Esophagus muscularis mucosa (tissue), 4 donors: Measurements from ENCODE around the gene ZBTB17. TPM values are rescaled to one million over a fixed set of nuclear protein-coding genes. Genes with fewer than 3 reads are reported as not detected.

Experiments
- DNase-seq: peaks from one replicate; pipeline ENCODE4 v3.0.0-alpha.2; 2017; ENCODE audit errors: extremely low spot score
- H3K27ac ChIP-seq, 4 donors: fragments of 200-600 bp; sonication (generic); replicated peaks in 1 of 4; 1 replicate in 3 of 4; 2 replicates in 1 of 4; pipeline ENCODE4 v1.5.1; 2016 to 2019; ENCODE audit warnings: mild to moderate bottlenecking in 1 of 4
- H3K27me3 ChIP-seq, 4 donors: fragments of 200-600 bp; sonication (generic); one replicate each; pipeline versions ENCODE4 v1.5.1 to v1.6.0; 2016 to 2019
- H3K36me3 ChIP-seq, 4 donors: fragments of 200-600 bp; sonication (generic); one replicate each; pipeline ENCODE4 v1.5.1; 2016 to 2019
- H3K4me1 ChIP-seq, 4 donors: fragments of 200-600 bp; sonication (generic); one replicate each; pipeline ENCODE4 v1.5.1; 2016 to 2019
- H3K4me3 ChIP-seq, 4 donors: fragments of 200-600 bp; sonication (generic); 1 replicate in 2 of 4; 2 replicates in 2 of 4; pipeline ENCODE4 v1.5.1; 2016 to 2019; ENCODE audit warnings: mild to moderate bottlenecking in 4 of 4, moderate library complexity in 1 of 4
- H3K9me3 ChIP-seq, 4 donors: fragments of 200-600 bp; sonication (generic); 1 replicate in 3 of 4; 2 replicates in 1 of 4; pipeline ENCODE4 v1.5.1; 2016 to 2019
- EP300 ChIP-seq: sonication (generic); formaldehyde crosslinking; IDR thresholded peaks from one replicate; pipeline ENCODE4 v1.6.1; 2017; ENCODE audit warnings: antibody characterized with exemption
- POLR2A ChIP-seq: fragments of 450-650 bp; IDR thresholded peaks from one replicate; pipeline ENCODE4 v1.6.1; 2017; ENCODE audit warnings: antibody characterized with exemption, moderate library complexity, mild to moderate bottlenecking, low read depth
- POLR2AphosphoS5 ChIP-seq, 2 donors: sonication (generic); formaldehyde crosslinking; IDR thresholded peaks; one replicate each; pipeline ENCODE4 v1.6.1; 2017; ENCODE audit warnings: antibody characterized with exemption in 2 of 2
- WGBS: methylation state at CpG from one replicate; pipeline ENCODE4 v1.1.5; 2018; 5-methylcytosine and 5-hydroxymethylcytosine counted together
- intact Hi-C: fragments of 100-400 bp; cut with DNase I; formaldehyde crosslinking; loops from one replicate; pipeline ENCODE4 v1.15.1; 2023
- total RNA-seq, 4 donors: library from RNA; depleted of rRNA; stranded (reverse); fragments of >200 nt; gene quantifications; one replicate each; pipeline versions ENCODE4 v1.1.0 to v1.2.1, GENCODE V29; 2016
- TF ChIP-seq, protein P1 (sequence below), 3 experiments: fragments of 200-600 bp in 2 of 3; fragments of 450-650 bp in 1 of 3; sonication (generic) in 2 of 3; IDR thresholded peaks; one replicate each; pipeline ENCODE4 v1.5.1; 2017 to 2019; ENCODE audit warnings: antibody characterized with exemption in 3 of 3, mild to moderate bottlenecking in 2 of 3, moderate library complexity in 1 of 3

The ZBTB17 gene
- total RNA-seq, 4 donors from 2014 or later, result 29.5 to 40.8 (median 34.6) TPM

DNA sequence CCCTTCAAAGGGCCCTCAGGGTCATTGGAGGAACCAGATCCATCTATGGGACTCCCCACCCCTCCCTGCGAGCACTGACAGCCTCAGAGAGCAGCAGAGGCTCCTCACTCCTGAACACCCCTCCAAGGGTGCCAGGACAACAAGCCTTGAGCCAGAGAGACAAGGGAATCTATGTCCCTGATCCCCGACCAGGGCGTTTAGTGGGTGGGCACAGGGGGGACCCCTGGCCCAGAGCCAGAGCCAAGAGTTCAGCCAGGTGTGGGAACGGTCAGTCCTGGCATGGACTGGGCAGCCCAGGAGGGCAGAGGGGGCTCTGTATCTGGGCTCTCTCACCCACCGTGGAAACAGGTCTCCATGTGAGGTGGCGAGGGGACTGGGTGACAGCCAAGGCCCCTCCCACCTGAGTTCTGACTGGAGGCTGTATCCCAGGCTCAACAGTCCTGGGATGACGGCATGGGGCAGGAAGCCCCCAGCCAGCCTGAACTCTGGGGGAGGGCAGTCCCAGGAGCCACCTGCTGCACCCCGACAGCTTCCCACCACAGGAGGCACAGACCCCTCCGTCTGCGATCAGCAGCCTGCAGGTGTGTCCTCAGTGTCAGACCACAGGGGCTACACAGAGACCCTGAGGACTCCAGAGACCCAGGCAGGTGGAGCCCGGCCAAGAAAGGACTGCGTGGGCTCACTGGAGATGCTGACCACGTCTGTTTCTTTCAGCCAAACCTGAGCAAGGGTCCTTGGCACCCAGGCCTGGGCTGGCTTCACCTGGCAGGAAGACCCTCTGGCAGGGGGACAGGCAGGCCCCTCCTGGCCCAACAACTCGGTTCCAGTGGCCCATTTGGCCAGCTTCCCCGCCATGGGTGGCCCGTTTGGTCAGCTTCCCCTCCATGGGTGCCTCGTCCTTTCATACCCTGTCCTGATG is 16.9 kb upstream of the ZBTB17 start:
- no peak overlapping the region for H3K27ac ChIP-seq
- no peaks in the 10 kb centered on the region for H3K36me3 ChIP-seq
- peaks cover 0 to 40% (median 26%) of the 10 kb centered on the region in 4 donors for H3K4me1 ChIP-seq
- 85% methylated on average over 4 of the region's 17 CpGs for WGBS
- H3K9me3 ChIP-seq, result no peaks in the 10 kb centered on the region
- intact Hi-C loops, result loop anchor here (5.0 kb wide), 1 partner anchor 201 kb away; no protein-coding TSS in a partner anchor
- no peaks in the 10 kb centered on the region for H3K27me3 ChIP-seq
- H3K4me3 ChIP-seq, result no peak overlapping the region
- no peak for DNase-seq
- no peak for TF ChIP-seq POLR2AphosphoS5 (IDR thresholded peaks at IDR 0.05)
- TF ChIP-seq, protein P1, sequence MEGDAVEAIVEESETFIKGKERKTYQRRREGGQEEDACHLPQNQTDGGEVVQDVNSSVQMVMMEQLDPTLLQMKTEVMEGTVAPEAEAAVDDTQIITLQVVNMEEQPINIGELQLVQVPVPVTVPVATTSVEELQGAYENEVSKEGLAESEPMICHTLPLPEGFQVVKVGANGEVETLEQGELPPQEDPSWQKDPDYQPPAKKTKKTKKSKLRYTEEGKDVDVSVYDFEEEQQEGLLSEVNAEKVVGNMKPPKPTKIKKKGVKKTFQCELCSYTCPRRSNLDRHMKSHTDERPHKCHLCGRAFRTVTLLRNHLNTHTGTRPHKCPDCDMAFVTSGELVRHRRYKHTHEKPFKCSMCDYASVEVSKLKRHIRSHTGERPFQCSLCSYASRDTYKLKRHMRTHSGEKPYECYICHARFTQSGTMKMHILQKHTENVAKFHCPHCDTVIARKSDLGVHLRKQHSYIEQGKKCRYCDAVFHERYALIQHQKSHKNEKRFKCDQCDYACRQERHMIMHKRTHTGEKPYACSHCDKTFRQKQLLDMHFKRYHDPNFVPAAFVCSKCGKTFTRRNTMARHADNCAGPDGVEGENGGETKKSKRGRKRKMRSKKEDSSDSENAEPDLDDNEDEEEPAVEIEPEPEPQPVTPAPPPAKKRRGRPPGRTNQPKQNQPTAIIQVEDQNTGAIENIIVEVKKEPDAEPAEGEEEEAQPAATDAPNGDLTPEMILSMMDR (IDR thresholded peaks at IDR 0.05), result no peak
- TF ChIP-seq POLR2A, result no peak
- no peak for TF ChIP-seq EP300

DNA sequence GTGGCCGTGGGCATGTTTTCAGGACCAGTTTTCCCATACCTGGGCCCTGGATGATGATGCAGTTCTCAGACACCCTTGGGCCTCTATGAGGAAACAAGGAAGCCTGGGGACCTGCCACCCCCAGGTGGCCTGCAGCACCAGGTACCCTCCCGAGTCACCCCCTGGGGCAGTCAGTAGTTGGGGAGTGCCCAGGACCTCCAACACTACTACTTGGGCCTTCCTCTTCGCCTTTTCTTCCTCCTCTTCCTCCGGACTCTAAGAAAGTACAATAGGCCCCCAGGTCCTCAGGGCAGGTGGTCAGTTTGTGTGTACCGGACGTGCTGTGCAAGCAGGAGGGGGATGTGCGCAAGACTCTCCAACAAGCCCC is 16.3 kb upstream of the ZBTB17 start:
- no peak overlapping the region for H3K27ac ChIP-seq
- H3K4me1 ChIP-seq, result peaks cover 0 to 33% (median 24%) of the 10 kb centered on the region in 4 donors
- H3K9me3 ChIP-seq, result no peaks in the 10 kb centered on the region
- H3K36me3 ChIP-seq, result no peaks in the 10 kb centered on the region
- no peak overlapping the region for H3K4me3 ChIP-seq
- TF ChIP-seq EP300 (no peak), POLR2A (no peak), POLR2AphosphoS5 (IDR thresholded peaks at IDR 0.05) (no peak)
- TF ChIP-seq, protein P1 (IDR thresholded peaks at IDR 0.05), result no peak
- 94% methylated on average over 6 of the region's 7 CpGs for WGBS
- DNase-seq, result no peak
- H3K27me3 ChIP-seq, result no peaks in the 10 kb centered on the region
- intact Hi-C loops, result loop anchor here (5.0 kb wide), 1 partner anchor 200 kb away; no protein-coding TSS in a partner anchor

DNA sequence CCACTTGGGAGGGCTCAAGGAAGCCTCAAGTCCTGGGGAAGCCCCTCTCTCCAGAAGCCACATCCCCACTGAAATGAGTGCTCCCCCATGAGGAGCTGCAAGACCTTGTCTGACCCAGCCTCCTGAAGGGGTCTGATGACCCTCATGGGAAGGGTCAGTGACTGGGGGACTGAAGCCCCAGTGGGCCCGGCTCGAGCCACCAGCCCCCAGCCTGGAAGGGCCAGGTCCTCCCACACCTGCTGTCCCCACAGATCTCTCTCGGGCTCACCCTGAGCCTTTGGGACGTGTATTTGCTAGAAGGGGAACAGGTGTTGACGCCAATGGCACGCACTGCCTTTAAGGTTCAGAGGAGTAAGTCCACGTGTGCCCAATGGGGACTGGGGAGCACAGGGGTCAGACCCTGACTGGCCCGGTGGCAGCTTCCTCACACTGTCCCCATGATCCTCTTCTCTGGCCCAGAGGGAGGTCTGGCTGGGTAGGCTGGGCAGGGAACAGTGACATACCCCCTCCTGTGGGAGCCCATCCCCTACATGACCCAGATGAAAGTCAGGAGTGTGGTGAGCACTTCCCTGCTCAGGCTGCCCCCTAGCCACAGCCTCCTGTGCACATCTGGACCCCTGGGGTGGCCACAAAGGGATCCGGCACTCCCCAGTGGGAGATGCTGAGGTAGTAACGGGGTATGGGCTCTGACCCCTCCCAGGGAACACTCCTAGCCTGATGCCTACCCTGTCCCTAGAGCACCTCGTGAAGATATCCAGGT is 15.7 kb upstream of the ZBTB17 start:
- H3K27ac ChIP-seq, result no peak overlapping the region
- H3K9me3 ChIP-seq, result no peaks in the 10 kb centered on the region
- no peaks in the 10 kb centered on the region for H3K36me3 ChIP-seq
- TF ChIP-seq, protein P1 (IDR thresholded peaks at IDR 0.05), result no peak
- TF ChIP-seq EP300, result no peak
- TF ChIP-seq POLR2A, result no peak
- no peak for TF ChIP-seq POLR2AphosphoS5 (IDR thresholded peaks at IDR 0.05)
- no peak for DNase-seq
- intact Hi-C loops, result loop anchor here (5.0 kb wide), 1 partner anchor 199 kb away; no protein-coding TSS in a partner anchor
- no peak overlapping the region for H3K4me3 ChIP-seq
- 100% methylated on average over 5 of the region's 11 CpGs for WGBS
- H3K27me3 ChIP-seq, result no peaks in the 10 kb centered on the region
- peaks cover 0 to 32% (median 24%) of the 10 kb centered on the region in 4 donors for H3K4me1 ChIP-seq

DNA sequence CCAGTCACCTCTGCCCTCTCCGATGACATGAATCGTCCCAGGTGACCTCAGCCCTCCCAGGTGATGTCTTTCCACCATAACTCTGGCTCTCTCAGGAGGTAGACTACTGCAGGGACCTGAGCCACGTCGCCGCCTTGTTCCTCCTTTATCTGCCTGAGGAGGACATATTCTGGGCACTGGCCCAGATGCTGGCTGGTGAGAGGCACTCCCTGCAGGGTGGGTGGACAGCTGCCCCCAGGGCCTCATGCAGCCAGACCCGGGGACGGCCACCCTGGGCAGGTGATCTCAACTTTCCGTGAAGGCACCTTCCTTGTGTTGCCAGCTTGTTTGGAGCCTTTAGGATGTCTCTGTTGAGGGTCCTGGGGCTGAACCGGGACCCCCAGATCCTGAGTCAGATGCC is 13.9 kb upstream of the ZBTB17 start:
- DNase-seq, result no peak
- Histone ChIP-seq H3K27me3 (no peaks in the 10 kb centered on the region), H3K4me3 (no peak overlapping the region), H3K27ac (no peak overlapping the region), H3K36me3 (no peaks in the 10 kb centered on the region), H3K4me1 (peaks cover 0 to 26% (median 18%) of the 10 kb centered on the region in 4 donors), H3K9me3 (no peaks in the 10 kb centered on the region)
- intact Hi-C loops, result loop anchor here (5.0 kb wide), 1 partner anchor 197 kb away; no protein-coding TSS in a partner anchor
- 52% methylated on average over 4 of the region's 9 CpGs for WGBS
- TF ChIP-seq POLR2A (no peak), EP300 (no peak), POLR2AphosphoS5 (IDR thresholded peaks at IDR 0.05) (no peak)
- TF ChIP-seq, protein P1 (IDR thresholded peaks at IDR 0.05), result no peak
